ENCODE measurements around the gene BAIAP2L2. TPM values are rescaled to one million over a fixed set of nuclear protein-coding genes. Genes with fewer than 3 reads are reported as not detected.

Gene BAIAP2L2
- total and polyA plus RNA-seq, 2 experiments from 2014 or later: 3.9 to 5.6 TPM

DNA sequence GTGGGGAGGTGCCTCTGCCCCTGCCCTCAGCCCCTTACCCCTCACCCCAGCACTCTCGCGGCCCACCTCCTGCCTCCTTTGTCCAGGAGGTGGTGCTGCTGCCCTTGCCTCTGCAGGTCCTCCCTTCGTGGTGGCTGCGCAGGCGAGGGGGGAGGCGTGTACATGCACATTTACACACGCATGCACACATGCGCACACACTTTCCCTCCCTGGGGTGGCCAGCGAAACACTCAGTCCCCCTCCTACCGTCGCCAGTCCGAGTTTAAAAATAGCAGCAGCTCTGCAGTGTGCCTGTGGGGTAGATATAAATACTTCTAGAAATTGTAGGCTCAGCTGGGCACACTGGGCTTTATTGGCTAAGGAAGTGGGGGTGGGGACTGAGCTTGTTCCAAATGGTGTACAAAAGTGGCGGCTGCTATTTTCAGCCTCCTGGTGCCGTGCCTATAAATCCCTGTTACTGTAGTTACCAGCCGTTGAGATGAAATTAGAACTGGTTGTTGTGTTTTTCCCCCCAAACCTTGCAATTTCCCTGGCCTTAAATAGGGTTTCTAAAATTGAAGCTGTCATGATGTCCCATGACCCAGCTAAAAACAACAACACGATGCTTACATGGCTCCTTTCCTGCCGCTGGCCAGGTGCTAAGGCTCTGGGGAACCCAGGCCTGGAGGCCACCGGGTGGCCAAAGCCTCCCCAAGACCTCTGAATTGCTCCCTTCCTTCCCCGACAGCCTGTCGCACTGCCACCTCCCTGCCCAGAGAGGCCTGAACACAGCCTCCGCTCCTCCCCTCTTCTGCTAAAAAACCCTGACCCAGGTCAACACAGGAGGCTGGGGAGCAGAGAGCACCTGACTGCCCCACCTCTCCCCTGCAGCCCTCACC lies 40.9 kb downstream of the BAIAP2L2 start:
- no peak overlapping the region for H3K4me2 ChIP-seq
- H3K4me3 ChIP-seq: no peak overlapping the region
- no peaks in the 10 kb centered on the region for H3K36me3 ChIP-seq (ENCODE audit: insufficient read depth)
- no peaks in the 10 kb centered on the region for H3K79me2 ChIP-seq (replicated peaks; ENCODE audit: insufficient read depth)
- H4K20me1 ChIP-seq (replicated peaks; ENCODE audit: insufficient read depth): no peaks in the 10 kb centered on the region; the same call in 1 of the 2 replicates
- H3K27ac Mint-ChIP-seq: no peak overlapping the region
- peaks cover 49% of the 10 kb centered on the region for H3K36me3 Mint-ChIP-seq (ENCODE audit: low read depth)
- peaks cover 2% of the 10 kb centered on the region; the same call in 2 of the 3 replicates for H3K4me1 Mint-ChIP-seq
- TF ChIP-seq, protein P1, sequence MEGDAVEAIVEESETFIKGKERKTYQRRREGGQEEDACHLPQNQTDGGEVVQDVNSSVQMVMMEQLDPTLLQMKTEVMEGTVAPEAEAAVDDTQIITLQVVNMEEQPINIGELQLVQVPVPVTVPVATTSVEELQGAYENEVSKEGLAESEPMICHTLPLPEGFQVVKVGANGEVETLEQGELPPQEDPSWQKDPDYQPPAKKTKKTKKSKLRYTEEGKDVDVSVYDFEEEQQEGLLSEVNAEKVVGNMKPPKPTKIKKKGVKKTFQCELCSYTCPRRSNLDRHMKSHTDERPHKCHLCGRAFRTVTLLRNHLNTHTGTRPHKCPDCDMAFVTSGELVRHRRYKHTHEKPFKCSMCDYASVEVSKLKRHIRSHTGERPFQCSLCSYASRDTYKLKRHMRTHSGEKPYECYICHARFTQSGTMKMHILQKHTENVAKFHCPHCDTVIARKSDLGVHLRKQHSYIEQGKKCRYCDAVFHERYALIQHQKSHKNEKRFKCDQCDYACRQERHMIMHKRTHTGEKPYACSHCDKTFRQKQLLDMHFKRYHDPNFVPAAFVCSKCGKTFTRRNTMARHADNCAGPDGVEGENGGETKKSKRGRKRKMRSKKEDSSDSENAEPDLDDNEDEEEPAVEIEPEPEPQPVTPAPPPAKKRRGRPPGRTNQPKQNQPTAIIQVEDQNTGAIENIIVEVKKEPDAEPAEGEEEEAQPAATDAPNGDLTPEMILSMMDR (conservative IDR thresholded peaks at IDR 0.05; ENCODE audit: low read depth in 2 of 2): peak; percentile 47 to 84
- no peak for TF ChIP-seq POLR2AphosphoS5 (IDR thresholded peaks at IDR 0.05; ENCODE audit: low read depth)
- no peaks in the 10 kb centered on the region for H3K9me2 ChIP-seq (ENCODE audit: insufficient read depth)
- H3K27me3 Mint-ChIP-seq (ENCODE audit: insufficient read depth, low read depth, poor library complexity): peaks cover 10% of the 10 kb centered on the region
- no peaks in the 10 kb centered on the region for H3K27me3 ChIP-seq (ENCODE audit: insufficient read depth)
- ATAC-seq: peak; percentile 61
- H3K4me3 Mint-ChIP-seq: no peak overlapping the region
- no peaks in the 10 kb centered on the region for H3F3A ChIP-seq (replicated peaks; ENCODE audit: low read depth)
- no peak overlapping the region for H2AFZ ChIP-seq
- H3K9me3 Mint-ChIP-seq: no peaks in the 10 kb centered on the region
- H3K4me1 ChIP-seq (ENCODE audit: insufficient read depth): 0 out of 2 replicates have a peak, but pooled peaks cover 3% of the 10 kb centered on the region
- peak; percentile 58 for DNase-seq (ENCODE audit: low spot score)
- H3K27ac ChIP-seq (ENCODE audit: low read depth): no peak overlapping the region

DNA sequence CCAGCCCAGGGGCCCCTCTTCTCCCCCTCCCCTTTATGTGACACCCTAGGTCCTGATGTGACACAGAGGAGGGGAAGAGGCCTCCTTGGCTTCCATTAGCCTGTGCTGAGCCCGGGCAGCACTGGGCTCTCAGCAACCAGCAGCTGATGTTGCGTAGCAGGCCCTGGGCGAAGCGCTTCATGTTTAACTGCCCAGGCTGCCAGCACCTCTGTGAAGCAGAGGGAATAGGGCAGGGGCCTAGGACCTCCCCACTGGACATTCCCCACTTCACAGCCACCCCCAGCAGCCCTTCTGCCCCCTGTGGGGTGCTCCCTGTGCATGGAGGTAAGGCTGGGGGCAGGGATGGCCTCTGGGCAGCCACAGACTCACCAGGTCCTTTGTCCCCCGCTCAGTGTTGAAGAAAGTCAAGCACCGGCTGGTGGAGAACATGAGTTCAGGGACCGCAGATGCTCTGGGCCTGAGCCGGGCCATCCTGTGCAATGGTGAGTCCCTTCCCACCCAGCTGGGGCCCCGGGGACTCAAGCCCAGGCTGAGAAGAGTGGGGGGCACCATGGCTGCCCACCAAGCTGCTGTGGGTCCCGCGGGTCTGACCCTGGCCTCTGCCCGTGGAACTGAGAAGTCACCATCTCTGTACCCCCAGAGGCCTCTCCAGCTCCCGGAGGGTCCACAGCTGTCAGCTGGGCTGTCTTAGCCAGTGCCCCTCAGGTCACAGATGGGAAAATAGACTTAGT lies 41.7 kb downstream of the BAIAP2L2 start:
- Histone ChIP-seq H3K79me2 (replicated peaks; ENCODE audit: insufficient read depth) (no peaks in the 10 kb centered on the region), H3K9me2 (ENCODE audit: insufficient read depth) (no peaks in the 10 kb centered on the region), H3K4me1 (ENCODE audit: insufficient read depth) (0 out of 2 replicates have a peak, but pooled peaks cover under 1% of the 10 kb centered on the region), H4K20me1 (replicated peaks; ENCODE audit: insufficient read depth) (peaks cover 5% of the 10 kb centered on the region), H3K4me3 (no peak overlapping the region), H2AFZ (no peak overlapping the region), H3K27ac (ENCODE audit: low read depth) (no peak overlapping the region), H3K4me2 (no peak overlapping the region), H3F3A (replicated peaks; ENCODE audit: low read depth) (no peaks in the 10 kb centered on the region), H3K36me3 (ENCODE audit: insufficient read depth) (no peaks in the 10 kb centered on the region; the same call in 1 of the 2 replicates), H3K27me3 (ENCODE audit: insufficient read depth) (no peaks in the 10 kb centered on the region)
- TF ChIP-seq, protein P2, sequence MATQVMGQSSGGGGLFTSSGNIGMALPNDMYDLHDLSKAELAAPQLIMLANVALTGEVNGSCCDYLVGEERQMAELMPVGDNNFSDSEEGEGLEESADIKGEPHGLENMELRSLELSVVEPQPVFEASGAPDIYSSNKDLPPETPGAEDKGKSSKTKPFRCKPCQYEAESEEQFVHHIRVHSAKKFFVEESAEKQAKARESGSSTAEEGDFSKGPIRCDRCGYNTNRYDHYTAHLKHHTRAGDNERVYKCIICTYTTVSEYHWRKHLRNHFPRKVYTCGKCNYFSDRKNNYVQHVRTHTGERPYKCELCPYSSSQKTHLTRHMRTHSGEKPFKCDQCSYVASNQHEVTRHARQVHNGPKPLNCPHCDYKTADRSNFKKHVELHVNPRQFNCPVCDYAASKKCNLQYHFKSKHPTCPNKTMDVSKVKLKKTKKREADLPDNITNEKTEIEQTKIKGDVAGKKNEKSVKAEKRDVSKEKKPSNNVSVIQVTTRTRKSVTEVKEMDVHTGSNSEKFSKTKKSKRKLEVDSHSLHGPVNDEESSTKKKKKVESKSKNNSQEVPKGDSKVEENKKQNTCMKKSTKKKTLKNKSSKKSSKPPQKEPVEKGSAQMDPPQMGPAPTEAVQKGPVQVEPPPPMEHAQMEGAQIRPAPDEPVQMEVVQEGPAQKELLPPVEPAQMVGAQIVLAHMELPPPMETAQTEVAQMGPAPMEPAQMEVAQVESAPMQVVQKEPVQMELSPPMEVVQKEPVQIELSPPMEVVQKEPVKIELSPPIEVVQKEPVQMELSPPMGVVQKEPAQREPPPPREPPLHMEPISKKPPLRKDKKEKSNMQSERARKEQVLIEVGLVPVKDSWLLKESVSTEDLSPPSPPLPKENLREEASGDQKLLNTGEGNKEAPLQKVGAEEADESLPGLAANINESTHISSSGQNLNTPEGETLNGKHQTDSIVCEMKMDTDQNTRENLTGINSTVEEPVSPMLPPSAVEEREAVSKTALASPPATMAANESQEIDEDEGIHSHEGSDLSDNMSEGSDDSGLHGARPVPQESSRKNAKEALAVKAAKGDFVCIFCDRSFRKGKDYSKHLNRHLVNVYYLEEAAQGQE (IDR thresholded peaks at IDR 0.05; ENCODE audit: unreplicated experiment): no peak
- TF ChIP-seq CREB1 (CRISPR knock-in tag; IDR thresholded peaks at IDR 0.05; ENCODE audit: low read depth) (no peak), EZH2 (IDR thresholded peaks at IDR 0.05; ENCODE audit: low read depth, unreplicated experiment) (no peak), STAT1 (IDR thresholded peaks at IDR 0.05; ENCODE audit: unreplicated experiment) (no peak)
- Mint-ChIP-seq H3K36me3 (ENCODE audit: low read depth) (peaks cover 47% of the 10 kb centered on the region), H3K27ac (no peak overlapping the region), H3K4me3 (no peak overlapping the region), H3K9me3 (no peaks in the 10 kb centered on the region), H3K4me1 (no peaks in the 10 kb centered on the region), H3K27me3 (ENCODE audit: insufficient read depth, low read depth, poor library complexity) (peaks cover 10% of the 10 kb centered on the region)
- ATAC-seq (no peak), DNase-seq (ENCODE audit: low spot score) (no peak)
